Left renal pelvis (tissue), 4 donors: ENCODE results near the gene CLN5. TPM values are rescaled to one million over a fixed set of nuclear protein-coding genes. Genes with fewer than 3 reads are reported as not detected.
"Not testable (repeated sequence)": the region's sequence is repeated elsewhere in the genome, so short reads cannot be mapped to it uniquely, and the experiment has no call there.

Experiments used
- DNase-seq, 4 donors: peaks; one replicate each; pipeline ENCODE4 v3.0.0-alpha.2; 2013; ENCODE audit warnings: low read depth in 4 of 4, low spot score in 3 of 4
- polyA plus RNA-seq, 4 donors: library from polyadenylated mRNA; unstranded; fragments of 120-200 nt; gene quantifications; one replicate each; pipeline ENCODE4 v1.2.1, GENCODE V29; 2013; ENCODE audit not compliant: insufficient read length in 4 of 4

Gene CLN5
- polyA plus RNA-seq, result 10 to 100 TPM; 40.6 to 57.4 (median 47.3) TPM

DNA sequence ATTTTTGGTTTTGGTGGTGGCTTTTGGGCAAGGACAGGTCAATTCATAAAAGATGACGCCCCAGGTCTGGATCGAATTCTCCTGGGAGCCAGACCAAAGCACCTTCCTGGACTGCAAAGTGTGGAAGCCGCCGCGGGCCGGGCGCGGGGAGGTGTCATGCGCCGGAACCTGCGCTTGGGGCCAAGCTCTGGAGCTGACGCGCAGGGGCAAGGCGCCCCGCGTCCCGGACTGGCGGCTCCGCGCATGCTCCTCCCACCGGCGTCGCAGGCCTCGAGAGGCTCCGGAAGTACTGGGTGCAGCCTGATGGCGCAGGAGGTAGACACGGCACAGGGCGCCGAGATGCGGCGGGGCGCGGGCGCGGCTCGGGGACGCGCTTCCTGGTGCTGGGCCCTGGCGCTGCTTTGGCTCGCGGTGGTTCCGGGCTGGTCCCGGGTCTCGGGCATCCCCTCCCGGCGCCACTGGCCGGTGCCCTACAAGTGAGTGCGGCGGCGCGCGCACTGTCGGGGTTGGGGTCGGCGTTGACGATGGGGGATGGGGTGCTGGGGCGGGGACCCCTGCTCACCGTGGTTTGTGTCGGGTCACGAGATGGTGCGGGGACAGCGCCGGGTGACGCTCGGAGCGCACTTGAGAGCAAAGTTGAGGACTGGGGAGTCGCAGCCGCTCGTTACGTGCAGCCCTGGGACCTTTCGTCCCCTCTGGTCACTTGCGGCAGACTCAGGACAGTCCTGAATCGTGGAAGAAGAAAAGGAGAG is at the start of gene CLN5:
Gene CLN5, plus strand, starts transcription at position 286 of the 752 bp plus-strand sequence. Its CDS starts 18 bp downstream, at position 304.
- DNase-seq, result peak; percentile 75 to 79 (median 76)

DNA sequence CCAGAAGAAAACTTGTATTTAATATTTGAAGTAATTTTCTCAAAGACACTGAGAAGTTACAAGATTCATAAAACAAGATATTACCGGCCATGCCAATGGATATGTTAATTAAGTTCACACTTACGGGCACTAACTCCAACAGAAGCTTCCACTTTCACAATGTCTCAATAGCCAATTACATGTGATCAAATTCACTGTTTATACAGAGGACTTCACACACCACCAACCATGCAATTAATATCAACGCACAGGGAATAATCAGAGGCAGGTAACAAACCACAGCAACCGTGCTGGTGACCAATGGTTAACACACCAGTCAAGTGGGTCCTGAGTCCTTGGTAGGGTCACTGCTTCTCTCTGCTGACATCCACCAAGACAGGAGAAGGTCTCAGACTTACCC is 49.5 kb upstream of the CLN5 start:
- DNase-seq, result no peak

DNA sequence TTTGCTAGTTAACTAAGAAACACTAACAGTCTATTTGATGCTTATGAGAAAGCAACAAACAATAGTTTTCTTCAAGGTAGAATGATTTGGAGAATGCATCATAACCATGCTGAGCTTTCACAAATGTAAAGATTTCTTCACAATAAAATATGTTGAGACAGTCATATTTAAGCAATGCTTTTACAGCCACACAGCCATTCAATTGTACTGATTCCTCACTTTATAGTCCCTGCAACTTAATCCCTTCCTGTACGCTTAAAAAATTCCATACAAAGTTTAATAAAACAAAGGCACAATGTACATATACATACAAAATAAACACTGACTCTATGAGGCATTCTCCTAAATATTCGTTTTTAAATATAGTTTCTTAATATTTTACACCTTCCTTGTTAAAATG is 48.2 kb upstream of the CLN5 start:
- DNase-seq, result no peak

- DNase-seq, result no peak
Observed at GRCh38 chr13:76944456-76944855, 47.4 kb upstream of the CLN5 start.

GRCh38 chr13:76948149-76948548 is 43.7 kb upstream of the CLN5 start, which contains the start of gene ACOD1:
Gene ACOD1 (plus strand): TSS chr13:76948511. CDS start chr13:76948559, 48 bp downstream.
- DNase-seq, result no peak

DNA sequence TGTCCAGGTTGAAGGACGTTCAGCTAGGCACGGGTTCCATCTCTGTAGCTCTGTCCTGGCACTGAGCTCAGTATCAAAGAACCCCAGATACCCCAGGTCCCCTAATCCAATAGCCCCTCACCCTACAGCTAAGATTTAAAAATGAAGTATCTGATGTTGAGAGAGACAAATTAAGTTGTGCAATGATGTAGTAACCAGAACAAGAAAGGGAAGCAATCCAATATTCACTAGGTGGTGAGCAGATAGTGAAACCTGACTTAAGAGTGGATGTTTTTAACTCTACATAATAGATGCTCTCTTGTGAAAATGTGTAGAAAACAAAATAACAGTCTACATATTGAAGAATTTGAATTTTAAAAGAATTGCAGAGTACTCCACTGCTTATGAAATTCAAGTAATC is 41.8 kb upstream of the CLN5 start:
- no peak for DNase-seq

DNA sequence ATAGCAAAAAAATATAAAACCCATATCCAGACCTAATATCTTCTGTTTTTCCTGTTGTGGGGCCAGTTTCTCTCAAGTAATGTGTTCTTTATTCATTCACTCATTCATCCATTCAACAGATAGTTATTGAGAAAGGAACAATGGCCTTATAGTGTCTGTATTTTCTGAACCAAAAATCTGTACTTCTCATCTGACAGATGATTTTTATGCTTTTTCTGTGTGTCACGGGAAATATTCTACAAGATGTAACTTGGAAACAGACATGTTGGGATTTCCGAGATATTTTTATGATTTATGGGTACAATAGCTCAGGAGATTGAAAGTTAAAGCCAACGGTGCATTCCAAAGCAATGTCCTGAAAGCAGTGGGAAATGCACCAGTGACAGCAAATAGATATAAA is 37.9 kb upstream of the CLN5 start:
- no peak for DNase-seq

DNA sequence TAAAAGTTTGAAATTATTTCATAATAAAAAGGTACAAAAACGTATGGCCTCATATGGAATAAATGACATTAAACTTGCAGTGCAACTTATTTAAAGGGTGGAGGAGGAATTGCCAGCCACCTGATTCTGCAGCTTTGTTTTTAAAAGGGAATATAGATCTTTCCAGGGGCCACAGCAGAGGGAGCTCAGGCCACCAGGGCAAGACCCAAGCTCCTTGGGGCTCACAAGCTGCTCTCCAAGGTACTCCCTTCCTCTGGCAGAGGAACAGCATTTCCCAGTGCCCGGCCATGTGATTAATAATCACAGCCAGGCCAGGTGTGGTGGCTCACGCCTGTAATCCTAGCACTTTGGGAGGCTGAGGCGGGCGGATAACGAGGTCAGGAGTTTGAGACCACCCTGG is 37.3 kb upstream of the CLN5 start:
- no peak for DNase-seq

DNA sequence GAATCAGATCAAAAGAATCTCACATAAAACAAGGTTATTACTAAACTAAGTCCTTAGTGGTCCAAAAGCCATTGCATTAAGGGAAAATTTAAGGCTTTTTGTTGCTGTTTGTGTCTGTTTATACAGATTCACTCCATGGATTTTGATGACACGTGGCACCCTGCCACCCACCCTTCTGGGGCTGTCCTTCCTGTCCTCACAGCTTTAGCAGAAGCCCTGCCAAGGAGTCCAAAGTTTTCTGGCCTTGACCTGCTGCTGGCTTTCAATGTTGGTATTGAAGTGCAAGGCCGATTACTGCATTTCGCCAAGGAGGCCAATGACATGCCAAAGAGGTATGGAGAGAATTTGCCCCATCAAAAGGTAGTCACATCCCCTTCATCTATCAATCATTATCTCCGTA is 36.7 kb upstream of the CLN5 start:
- DNase-seq, result no peak

DNA sequence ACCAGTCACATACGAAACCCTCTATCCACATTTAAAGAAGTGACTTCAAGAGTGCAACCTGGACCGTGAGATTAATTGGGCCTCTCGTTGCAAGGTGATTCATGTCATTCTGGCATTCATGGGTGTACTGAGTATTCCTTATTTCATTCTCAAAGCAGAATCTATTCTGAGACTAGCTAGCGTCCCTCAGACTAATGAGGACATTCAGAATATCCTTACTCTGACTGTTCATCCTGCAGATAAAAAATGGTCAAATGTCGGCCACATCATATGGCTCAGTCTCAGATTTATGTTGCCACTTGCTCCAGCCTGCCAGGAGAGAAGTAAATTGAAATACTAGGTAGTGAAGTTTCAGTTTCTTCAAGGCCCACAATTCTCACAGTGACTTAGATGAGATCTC is 36.2 kb upstream of the CLN5 start:
- DNase-seq, result no peak

DNA sequence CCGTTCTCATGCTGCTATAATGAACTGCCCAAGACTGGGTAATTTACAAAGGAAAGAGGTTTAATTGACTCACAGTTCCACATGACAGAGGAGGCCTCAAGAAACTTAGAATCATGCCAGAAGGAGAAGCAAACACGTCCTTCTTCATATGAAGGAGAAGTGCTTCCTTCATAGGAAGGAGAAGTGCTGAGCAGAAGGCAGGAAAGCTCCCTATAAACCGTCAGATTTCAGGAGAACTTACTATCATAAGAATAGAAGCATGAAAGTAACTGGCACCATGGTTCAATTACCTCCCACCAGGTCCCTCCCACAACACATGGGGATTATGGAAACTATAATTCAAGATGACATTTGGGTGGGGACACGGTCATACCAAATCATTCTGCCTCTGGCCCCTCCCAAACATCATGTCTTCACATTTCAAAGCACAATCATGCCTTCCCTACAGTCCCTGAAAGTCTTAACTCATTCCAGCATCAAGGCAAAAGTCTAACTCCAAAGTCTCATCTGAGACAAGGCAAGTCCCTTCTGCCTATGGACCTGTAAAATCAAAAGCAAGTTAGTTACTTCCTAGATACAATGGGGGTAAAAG is 32.9 kb upstream of the CLN5 start:
- DNase-seq, result no peak

DNA sequence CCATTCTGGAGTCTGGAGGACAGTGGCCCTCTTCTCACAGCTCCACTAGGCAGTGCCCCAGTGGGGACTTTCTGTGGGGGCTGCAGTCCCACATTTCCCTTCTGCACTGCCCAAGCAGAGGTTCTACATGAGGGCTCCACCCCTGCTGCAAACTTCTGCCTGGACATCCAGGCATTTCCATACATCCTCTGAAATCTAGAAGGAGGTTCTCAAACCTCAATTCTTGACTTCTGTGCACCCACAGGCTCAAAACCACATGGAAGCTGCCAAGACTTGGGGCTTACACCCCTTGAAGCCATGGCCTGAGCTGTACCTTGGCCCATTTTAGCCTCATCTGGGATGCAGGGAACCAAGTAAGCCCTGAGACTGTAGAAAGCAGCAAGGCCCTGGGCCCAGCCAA is 32.1 kb upstream of the CLN5 start:
- not testable (repeated sequence) for DNase-seq

DNA sequence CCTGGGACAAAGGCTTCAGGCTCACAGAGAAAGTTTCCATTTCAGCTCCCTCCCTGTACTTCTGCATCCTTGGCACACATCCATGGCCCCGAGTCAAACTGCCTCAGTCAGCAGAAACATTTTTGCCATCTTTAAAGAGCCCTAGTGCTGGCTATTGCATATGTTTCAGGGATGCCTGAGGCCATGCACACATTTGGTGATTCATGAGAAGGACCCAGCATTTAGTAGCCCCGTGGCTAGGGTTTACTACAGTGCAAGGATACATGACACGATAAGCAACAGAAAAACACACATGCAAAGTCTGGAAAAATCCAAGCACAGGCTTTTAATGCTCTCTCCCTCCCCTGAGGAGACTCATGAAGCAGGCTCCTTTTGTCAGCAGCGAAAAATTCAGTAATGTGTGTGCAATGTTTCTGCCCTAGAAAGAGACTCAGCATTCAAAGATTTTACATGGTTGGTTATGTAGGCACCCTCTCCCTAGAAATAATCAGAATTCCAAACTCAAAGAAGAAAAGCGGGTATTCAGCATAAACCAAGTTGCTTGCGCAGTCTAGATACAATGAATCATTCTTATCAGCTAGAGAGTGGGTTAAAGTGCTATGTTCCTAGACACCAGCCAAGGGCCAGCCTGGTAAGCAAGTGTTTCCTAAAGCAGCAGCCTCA is 26.0 kb upstream of the CLN5 start:
- DNase-seq, result peak in 1 of 4 donors; percentile 6

- DNase-seq, result no peak
Observed at GRCh38 chr13:76967031-76967430, 24.9 kb upstream of the CLN5 start.

DNA sequence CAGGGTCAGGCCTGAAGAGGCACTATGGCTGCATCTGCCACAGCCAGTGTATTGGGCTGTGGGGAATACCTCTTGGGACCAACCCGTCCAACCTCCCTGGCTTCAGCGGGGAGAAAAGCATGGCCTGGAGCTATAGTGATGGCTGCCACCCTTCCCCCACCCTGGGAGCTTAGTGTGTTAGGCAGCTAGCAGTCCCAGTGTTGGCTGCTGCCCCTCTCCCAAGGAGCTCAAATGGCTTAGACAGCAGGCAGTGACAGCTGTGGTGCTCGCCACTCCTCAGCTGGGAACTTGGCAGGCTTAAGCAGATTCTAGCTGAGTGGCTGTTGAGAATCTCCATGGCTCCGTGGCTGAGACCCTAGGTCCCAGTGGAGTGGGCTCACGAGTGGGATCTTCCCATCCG is 23.8 kb upstream of the CLN5 start:
- DNase-seq, result no peak

- DNase-seq, result no peak
Observed at GRCh38 chr13:76969488-76970365, 22.2 kb upstream of the CLN5 start.

- DNase-seq, result no peak
Observed at GRCh38 chr13:76971215-76971614, 20.7 kb upstream of the CLN5 start.

GRCh38 chr13:76971851-76972829 is 19.7 kb upstream of the CLN5 start:
- DNase-seq, result no peak

GRCh38 chr13:76973920-76974617 is 17.8 kb upstream of the CLN5 start:
- no peak for DNase-seq
